GM18873 (cell line): Measurements from ENCODE around the gene SEC14L1.

ENCODE experiments used
- ATAC-seq: cut with Tn5 transposase; IDR thresholded peaks from one replicate; pipeline ENCODE4 v1.9.1; 2021; ENCODE audit warnings: mild to moderate bottlenecking, moderate library complexity, moderate number of reproducible peaks; ENCODE audit not compliant: unreplicated experiment, low FRiP score

SEC14L1 gene

DNA sequence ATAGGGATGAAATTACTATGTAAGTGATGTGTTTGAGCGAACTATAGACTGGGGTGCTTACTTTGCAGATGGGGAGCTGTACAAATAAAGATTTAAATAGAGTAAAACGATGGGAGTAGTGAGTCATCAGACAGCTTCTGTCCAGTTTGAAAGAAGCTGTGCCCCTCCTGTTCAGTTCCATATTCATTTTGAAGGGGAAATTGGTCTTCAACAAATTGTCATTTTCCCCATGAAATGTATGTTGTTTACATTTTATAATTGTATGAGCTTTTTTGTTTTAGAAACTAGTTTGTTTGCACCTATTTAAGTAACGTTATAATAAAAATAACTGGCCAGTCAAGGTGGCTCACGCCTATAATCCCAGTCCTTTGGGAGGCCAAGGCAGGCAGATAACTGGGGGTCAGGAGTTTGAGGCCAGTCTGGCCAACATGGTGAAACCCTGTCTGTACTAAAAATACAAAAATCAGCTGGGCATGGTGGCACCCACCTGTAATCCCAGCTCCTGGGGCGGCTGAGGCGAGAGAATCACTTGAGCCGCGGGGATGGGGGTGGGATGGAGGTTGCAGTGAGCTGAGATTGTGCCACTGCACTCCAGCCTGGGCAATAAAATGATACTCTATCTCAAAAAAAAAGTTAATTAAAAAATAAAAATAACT, 20.2 kb downstream of the SEC14L1 start:
- ATAC-seq, result no peak

DNA sequence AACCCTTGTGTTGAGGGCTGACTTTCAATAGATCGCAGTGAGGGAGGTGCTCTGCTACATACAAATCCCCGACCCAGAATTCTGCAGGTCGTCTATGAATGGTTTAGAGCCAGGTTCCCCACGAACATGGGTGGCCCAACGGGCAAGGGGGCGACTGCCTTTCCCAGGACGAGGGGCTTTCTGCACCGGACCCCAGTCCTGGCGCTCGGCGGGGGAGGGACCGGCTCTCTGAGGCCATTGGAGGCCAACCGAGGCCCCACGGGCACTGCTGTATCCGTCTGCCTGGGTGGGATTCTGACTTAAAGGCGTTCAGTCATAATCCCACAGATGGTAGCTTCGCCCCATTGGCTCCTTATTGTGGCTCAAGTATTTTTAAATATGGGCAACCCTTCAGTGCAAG, 21.2 kb downstream of the SEC14L1 start:
- ATAC-seq, result no peak

DNA sequence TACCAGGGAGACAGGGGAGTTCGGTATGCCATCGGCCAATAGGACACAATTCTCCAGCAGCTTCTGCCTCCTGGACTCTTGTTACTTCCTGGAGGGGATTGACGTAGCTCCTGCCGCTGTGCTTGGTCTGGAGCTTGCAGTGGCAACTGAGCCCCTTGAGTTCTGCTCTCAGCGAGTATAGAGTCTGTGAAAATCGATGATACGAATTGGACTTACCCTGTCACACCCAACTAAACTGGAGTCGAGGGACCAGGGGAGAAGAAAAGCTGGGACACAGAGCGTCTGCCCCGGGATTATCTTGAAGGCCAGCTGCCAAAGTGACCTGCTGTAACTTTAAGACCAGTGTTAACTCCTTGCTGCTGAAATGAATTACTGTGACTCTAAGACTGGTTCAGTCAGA, 22.2 kb downstream of the SEC14L1 start:
- no peak for ATAC-seq

DNA sequence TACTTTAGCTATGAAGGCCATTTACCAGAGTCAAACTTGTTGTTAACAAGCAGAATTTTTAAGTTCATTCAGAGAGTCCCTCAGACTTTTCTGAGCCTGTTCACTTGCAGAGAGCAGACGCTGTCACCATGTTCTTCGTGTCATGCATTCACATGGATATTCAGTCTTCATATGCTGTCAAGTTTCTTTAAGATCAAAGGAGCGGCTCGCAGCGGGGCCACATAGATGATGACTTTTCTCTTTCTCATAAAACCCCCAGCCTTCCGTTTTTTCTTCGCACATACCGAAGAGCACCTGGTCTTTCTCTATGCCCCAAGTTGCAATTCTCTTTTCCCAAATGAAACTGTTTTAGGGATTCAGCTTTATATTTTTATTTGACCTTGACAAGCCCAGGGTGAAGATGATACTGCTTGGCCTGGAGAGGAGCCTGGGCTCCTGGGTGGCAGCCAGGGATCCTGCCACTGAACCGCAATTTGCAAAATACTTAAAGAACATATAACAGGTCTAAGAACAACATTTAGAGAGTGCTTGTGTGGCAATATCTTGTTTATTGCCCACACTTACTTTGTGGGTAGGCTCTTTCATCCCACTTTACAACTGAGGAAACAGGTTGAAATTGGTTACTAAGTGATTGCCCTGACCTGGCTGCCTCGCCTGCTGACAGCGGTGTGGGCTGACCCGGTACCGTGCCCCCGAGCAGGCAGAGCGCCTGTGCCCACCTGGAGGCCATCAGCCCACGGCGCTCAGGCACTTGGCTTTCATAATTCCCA, 22.9 kb downstream of the SEC14L1 start:
- no peak for ATAC-seq

DNA sequence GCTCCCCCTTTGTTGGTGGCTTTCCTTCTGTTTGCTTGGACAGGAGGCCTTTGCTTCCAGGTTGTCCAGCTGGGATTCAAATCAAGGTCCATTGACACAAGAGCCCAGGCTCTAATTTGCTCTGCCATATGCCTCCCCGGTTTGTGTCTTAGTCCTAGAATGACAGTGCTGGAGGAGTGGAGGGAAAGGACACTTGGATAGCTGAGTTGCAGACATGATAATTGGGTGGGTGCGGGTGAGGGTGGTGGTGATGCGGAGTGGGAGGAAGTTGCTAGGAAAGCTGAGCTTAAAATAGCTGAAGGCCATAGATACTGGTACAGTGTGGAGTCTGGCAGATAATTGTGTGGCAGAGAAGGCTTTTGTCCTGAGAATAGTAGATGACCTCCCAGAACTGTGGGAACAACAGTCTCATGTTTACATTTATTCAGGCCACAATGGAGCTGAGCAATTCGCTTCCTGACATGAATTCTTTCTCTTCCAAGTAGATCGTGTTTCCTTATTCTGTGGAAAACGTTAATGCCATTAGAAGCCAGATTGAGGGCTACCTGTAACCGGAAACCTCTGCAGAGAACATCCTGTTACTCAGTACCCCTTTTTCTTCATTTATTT, 23.8 kb downstream of the SEC14L1 start:
- ATAC-seq, result no peak

DNA sequence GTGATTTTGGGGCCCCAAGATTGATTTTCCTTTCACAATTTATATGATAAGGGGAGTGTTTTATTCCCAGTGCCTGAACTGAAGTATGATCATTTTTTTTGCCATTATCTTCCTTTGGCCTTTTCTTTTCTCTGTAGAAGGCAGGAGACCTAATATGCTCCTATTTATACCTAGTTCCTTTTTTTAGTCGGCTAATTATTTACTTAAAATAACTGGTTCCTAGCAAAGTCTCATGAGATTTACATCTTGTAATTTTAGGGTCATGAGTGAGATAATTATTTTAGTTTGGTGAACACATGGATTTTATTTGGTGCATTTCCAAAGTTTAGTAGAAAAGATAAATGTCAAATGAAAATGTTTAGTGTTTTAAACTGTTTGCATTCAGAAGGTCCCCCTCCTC, 24.8 kb downstream of the SEC14L1 start:
- no peak for ATAC-seq

DNA sequence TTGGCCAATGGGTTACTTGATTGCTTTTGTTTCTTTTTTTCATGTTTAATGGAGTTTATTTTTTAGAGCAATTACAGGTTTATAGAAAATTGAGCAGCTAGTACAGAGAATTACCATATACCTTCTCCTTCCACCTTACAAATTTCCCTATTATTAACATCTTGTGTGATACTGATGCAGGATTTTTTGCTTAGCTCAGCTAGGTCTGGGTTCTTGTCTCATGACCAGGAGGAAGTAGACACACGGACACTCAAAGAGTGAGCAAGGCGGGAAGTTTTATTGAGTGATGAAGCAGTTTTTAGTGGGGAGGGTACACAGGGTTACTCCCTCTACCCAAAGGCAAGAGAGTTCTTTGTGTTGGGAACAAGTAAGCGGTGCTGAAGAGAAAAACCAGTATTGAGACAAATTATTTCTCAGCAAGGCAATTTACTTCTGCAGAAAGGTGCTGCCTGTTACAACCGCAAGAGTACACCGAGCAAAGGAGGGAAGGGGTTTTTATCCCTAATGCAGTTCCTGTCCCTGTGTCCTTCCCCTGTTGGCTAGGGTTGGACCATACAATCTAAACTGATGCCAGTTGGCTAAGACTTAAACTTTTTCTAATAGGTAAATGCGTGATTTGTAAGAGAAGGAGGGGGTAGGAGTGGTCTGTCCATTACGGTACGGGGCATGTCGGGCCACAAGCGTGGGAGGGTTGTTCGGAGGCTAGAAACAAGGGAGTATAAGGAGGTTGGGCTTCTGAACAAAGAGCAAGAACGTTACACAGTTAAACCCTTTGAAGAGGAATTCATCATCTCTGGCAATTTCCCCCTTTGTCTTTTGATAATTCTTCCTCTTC, 26.9 kb downstream of the SEC14L1 start:
- no peak for ATAC-seq

DNA sequence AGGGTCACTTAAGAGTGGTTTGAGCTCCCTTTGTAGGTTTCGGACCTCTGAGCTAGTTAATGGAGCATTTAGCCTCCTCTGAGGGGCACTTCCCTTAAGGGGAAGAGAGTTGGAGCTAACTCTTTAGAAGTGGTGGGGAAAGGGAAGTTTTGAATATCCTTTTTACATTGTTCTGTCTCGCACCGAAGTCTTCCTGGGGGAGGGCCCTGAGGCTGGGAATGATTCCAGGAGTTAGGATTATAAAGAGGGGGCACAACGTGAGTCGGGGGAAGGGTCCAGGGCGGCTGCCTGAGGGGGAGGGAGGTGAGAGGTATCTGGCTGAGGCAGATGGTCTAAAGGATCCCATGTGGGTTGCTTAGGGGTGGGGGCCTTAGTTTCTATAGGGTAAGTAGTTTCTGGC, 32.3 kb downstream of the SEC14L1 start:
- no peak for ATAC-seq

DNA sequence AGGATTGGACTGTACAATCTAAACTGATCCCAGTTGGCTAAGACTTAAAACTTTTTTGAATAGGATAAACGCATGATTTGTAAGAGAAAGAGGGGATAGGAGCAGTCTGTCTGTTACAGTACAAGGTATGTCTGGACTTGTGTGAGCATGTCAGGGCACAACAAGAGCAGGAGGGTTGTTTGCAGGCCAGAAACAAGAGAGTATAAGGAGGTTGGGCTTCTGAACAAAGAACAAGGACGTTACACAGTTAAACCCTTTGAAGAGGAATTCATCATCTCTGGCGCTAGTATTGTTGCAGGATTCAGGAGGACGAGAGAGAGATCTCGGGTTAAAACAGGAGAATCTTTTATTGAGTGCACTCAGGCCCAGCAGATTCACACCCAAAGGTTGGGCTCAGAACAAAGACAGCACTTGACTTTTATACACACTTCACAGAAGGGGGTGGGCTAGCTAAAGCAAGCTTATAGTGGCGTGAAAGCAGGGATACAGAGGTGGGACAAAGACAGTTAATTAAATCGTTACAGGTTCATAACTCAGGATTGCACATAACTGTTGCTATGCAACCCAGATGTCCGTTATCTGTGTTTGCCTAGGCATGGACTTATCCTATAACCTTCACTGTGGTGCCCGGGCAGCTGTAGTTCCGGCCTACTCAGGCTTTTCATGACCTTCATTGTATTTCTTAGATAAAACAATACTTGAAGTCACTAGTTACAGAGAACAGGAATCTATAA, 34.3 kb downstream of the SEC14L1 start:
- ATAC-seq, result no peak

DNA sequence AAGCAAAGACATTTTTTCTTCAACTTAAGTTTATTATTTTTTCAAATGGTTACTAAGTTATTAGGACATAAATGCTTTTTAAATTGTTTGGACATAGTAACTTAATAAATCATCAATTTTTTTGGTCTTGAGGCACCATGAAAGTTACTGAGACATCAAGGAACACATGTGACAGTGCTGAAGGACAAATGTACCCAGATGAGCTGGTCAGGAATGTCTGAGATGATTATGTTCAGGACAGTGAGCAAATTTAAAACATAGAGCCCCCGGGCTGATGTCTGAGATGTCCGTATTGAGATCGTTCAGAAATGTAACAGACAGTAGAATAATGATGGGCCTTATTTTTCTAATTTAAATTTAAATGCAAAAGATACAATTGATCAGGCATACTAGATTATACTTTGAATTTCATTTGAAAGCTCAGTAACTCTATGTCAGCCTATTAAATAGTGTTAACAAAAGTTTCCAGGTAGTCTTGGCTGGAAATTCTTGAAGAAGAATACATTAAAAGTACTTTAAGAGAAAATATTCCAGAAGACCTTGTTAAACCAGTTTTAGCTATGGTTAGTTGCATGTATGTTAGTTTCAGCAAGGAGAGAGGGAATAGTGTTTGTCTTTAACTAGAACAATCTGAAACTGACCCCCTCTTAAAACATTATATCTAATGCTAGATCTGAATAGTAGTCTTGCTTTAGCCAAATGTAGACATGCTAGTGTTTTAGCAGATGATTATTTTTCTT, 36.4 kb downstream of the SEC14L1 start:
- ATAC-seq, result no peak

DNA sequence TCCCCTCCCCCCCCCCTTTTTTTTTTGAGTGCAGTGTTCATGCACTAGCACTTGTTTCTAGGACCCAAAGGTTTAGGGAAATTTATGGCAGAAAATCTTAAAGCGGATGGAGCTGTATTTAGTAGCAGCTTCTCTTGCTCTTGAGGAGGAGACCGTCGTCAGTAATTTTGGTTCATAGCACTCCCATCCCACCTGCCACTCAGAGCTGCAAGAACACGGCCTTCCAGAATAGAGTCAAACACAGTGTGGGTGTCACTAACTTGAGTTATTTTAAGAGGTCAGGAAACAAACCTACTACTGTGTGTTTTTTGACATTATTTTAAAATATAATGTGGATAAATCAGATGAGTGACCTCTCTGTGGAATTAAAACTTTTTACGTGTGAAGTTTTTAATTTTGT, 37.3 kb downstream of the SEC14L1 start:
- no peak for ATAC-seq

DNA sequence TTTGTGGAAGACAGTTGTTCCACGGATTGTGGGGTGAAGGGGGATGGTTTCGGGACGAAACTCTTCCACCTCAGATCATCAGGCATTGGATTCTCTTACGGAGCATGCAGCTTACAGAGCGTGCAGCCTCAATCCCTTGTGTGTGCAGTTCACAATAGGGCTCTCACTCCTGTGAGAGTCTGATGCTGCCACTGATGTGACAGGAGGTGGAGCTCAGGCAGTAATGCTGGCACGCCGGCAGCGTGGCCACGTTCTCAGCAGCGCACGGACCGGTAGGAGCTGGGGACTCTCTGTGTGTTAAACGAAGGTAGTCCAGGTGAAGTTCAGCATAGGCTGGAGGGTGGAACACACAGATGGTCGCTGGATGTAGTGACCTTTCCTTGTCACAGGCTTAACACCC, 37.8 kb downstream of the SEC14L1 start:
- no peak for ATAC-seq

DNA sequence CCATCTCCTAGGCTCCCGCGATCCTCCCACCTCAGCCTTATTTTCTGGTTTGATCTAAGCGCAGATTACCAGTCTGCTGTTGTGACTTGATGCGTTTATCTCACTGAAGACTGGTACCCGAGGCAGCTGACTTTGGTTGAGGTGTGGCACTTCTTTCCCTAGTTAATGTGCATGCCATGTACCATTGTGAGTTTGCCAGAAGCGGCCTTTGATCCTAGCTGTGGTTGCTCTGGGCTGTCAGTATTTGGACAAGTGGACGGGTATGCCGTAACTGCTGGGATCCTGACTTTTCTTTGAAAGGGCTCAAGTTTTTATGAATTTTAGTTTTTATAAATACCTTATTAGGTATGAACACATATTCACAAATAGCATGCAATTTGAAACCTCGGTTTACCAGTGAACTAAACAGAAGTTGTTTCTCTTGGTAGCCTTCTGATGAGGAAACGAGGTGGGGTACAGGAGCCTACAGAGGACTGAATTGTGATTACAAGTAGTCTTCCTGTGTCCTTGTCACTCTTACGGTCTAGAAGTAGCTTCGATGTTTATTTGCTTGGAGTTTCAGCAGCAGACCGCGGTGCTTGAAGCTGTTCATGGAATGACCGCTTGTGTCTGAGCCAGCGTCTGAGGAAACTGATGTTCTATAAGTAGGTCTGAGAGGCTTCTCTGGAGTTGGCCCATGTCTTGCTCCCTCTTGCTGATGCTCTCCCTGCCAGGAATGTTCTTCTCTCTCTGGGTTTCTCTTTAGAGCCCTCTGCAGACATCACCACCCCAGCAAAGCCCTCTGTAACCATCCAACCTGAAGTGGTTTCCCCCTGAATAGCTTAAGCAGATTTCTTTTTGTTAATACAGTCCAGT, 40.0 kb downstream of the SEC14L1 start:
- ATAC-seq, result no peak

DNA sequence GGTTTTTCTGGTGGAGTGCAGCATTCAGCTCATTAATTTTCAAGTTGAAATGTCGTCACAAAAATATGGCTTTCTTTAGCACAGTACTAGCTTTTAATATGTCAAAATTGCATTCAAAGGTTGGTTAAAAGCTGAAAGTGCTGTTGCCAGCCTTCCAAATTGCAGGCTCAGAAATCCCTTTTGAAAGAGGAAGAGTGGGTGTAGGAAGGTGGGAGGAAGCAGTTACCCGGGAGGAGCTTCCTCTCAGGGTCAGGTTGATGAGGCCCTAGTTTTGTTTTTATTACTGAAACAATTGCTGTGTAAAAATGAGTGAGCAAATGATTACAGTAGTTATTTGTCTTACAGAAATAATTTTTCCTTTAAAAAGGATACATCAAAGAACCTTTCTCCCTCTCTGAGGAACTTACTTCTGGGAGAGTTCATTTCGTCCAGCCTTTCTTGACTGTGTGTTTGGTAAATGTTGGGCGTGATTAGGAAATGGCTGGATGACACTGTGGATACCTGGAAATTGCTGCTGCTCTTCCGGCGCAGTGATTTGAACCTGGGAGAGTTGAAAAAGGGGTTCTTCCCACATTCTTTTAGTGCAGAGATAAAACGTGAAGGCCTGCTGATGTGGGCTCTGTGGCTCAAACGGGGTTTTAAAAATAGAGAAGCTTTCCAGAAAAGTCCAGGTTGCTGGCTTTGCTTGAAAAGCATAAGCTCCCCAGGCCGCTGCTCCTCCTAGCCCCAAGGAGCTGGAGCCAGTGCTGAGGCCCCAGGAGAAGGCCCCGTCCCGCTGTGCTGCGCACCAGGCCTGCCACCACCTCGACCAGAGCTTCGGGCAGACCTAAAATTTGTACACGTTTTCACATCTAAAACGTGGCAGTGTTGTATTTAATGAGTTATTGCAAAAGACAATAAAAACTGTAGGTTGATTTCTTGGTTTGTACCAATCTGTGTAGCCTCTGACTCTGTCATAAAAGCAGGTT, 41.7 kb downstream of the SEC14L1 start:
- ATAC-seq, result no peak

DNA sequence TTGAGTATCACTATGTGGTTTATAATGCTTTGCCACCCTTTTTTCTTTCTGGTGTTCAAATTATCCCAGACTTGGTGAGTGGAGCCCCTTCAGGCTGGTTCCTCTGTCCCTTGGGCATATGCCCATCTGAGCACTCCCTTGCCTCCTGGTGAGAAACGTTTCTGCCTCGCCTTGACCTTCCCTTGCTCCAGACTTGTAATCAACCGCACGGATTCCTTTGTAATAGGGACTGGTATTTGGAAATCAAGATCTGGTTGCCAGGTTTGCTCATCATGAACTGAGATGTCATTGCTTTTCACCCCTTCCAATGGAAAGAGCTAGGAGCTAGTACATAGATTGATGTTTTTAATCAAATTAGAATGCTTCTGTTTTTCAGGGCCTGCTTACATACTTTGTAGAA, 43.7 kb downstream of the SEC14L1 start:
- no peak for ATAC-seq

DNA sequence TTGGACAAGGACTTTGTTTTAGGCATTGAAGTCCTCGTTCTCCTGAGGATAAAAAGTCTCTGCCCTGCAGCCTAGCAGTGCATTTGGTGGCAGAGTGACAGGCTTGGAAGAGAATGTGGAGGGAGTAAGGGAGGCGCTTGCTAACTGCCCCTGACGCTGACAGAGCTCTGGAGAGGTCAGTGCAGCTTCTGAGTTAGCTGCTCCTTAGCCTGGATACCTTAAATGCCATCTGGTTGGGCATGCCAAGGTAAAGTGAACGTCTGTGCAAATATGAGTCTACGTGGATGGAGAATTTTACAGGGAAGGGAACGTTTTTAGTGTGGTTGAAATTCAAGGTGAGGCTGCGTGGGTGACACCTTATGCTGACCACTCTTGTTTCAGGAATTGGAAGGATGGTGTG, 44.4 kb downstream of the SEC14L1 start:
- ATAC-seq, result no peak

DNA sequence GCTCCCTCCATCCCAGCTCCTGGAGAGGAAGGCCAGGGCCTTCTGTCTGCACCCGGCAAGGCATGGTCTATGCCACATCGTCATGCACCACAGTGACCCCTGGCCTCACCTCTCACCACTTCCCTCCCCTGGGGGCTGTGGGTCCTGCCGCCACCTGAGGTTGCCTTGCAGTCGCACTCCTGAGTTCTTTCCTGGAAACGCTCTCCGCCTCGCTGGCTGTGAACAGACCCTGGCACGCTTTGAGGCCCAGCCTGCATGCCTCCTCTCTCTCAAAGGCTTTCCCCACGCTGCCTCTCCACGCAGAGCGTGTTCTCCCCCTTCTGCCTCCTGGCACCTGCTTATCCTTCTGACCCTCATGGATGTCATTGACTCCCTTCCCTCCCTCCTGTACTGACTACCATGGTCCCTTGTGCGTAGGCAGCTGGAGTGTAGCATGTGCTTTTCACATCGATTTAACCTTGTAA, 45.4 kb downstream of the SEC14L1 start:
- ATAC-seq, result no peak
